Keratinocyte (primary cell): ENCODE data around the gene ALOXE3. TPM values are rescaled to one million over a fixed set of nuclear protein-coding genes. Genes with fewer than 3 reads are reported as not detected.

ENCODE experiments used
- DNase-seq: peaks from one replicate; pipeline ENCODE4 v3.0.0-alpha.2; 2011; ENCODE audit warnings: low read depth, missing footprints, low spot score
- FAIRE-seq: peaks from 2 replicates; lab custom pipeline; 2011; peaks lifted over from hg19 to GRCh38; lab: Jason Lieb, UNC
- H2AFZ ChIP-seq: 2 replicates; pipeline ENCODE4 v1.6.0; 2012; ENCODE audit warnings: low read length, control low read depth, inconsistent platforms; ENCODE audit not compliant: control insufficient read depth
- H3K27ac ChIP-seq: 2 replicates; pipeline ENCODE4 v1.5.1; 2011; ENCODE audit warnings: low read length; ENCODE audit not compliant: control insufficient read depth, insufficient read depth
- H3K27me3 ChIP-seq: 3 replicates; pipeline ENCODE4 v1.6.0; 2011; ENCODE audit warnings: low read length; ENCODE audit not compliant: control insufficient read depth, insufficient read depth; ENCODE audit errors: extremely low read depth
- H3K36me3 ChIP-seq, 2 experiments: 2 replicates in 1 of 2; 3 replicates in 1 of 2; pipeline ENCODE4 v1.5.1; 2011; ENCODE audit warnings: low read length in 2 of 2, mild to moderate bottlenecking in 1 of 2; ENCODE audit not compliant: control insufficient read depth in 2 of 2, insufficient read depth in 2 of 2; ENCODE audit errors: extremely low read depth in 1 of 2
- H3K4me1 ChIP-seq: 3 replicates; pipeline ENCODE4 v1.5.1; 2011; ENCODE audit warnings: low read length; ENCODE audit not compliant: control insufficient read depth, insufficient read depth; ENCODE audit errors: extremely low read depth
- H3K4me2 ChIP-seq: 3 replicates; pipeline ENCODE4 v1.6.0; 2011; ENCODE audit warnings: low read depth, low read length; ENCODE audit not compliant: control insufficient read depth, insufficient read depth; ENCODE audit errors: extremely low read depth
- H3K4me3 ChIP-seq, 3 experiments: fragments of 200-600 bp in 1 of 3; sonication (generic) in 1 of 3; 2 replicates in 2 of 3; 3 replicates in 1 of 3; pipeline ENCODE4 v1.5.1; 2011 to 2016; ENCODE audit warnings: low read length in 3 of 3, mild to moderate bottlenecking in 3 of 3, control low read depth in 2 of 3, inconsistent platforms in 1 of 3, low read depth in 1 of 3, mixed read lengths in 1 of 3, mixed run types in 1 of 3, moderate library complexity in 1 of 3; ENCODE audit not compliant: control insufficient read depth in 2 of 3, insufficient read depth in 2 of 3; ENCODE audit errors: extremely low read depth in 1 of 3
- H3K79me2 ChIP-seq: 2 replicates; pipeline ENCODE4 v1.6.0; 2012; ENCODE audit warnings: low read length; ENCODE audit not compliant: control insufficient read depth, insufficient read depth
- H3K9ac ChIP-seq: 3 replicates; pipeline ENCODE4 v1.6.0; 2011; ENCODE audit warnings: low read length; ENCODE audit not compliant: control insufficient read depth, insufficient read depth; ENCODE audit errors: extremely low read depth
- H3K9me1 ChIP-seq: 3 replicates; pipeline ENCODE4 v1.6.0; 2011; ENCODE audit warnings: low read length; ENCODE audit not compliant: control insufficient read depth, insufficient read depth; ENCODE audit errors: extremely low read depth
- H3K9me3 ChIP-seq: 2 replicates; pipeline ENCODE4 v1.5.1; 2012; ENCODE audit warnings: low read depth, low read length; ENCODE audit not compliant: control insufficient read depth
- H4K20me1 ChIP-seq: 3 replicates; pipeline ENCODE4 v1.6.0; 2011; ENCODE audit warnings: low read length; ENCODE audit not compliant: control insufficient read depth, insufficient read depth; ENCODE audit errors: extremely low read depth
- CTCF ChIP-seq, 3 experiments: IDR thresholded peaks in 1 of 3; conservative IDR thresholded peaks in 1 of 3; optimal IDR thresholded peaks in 1 of 3; 2 replicates in 2 of 3; 3 replicates in 1 of 3; pipeline versions ENCODE3 to v1.5.1; 2011; ENCODE audit warnings: low read length in 3 of 3, mild to moderate bottlenecking in 3 of 3, moderate library complexity in 2 of 3, control low read depth in 1 of 3, inconsistent platforms in 1 of 3; ENCODE audit not compliant: insufficient read depth in 2 of 3; ENCODE audit errors: extremely low read depth in 1 of 3
- EZH2 ChIP-seq: IDR thresholded peaks from one replicate; pipeline ENCODE4 v1.6.1; 2012; ENCODE audit warnings: inconsistent platforms, mild to moderate bottlenecking, low read length, moderate library complexity
- dilution Hi-C: fragments of 300-500 bp; cut with MboI; formaldehyde crosslinking; loops from one replicate; pipeline ENCODE4 v1.7.0; 2020; ENCODE audit warnings: low sequenced_read_pairs; ENCODE audit not compliant: extremely low pct_ligation_motif_present
- polyA plus RNA-seq, 5 experiments: library from polyadenylated mRNA; depleted of rRNA in 3 of 5; stranded (reverse) in 3 of 5; stranded (forward) in 1 of 5; unstranded in 1 of 5; fragments of >200 nt; gene quantifications; 1 replicate in 1 of 5; 2 replicates in 3 of 5; 3 replicates in 1 of 5; pipeline versions ENCODE4 v1.2.1 to v1.2.3, GENCODE V29; 2011 to 2012; ENCODE audit warnings: missing spikeins in 2 of 5, low read depth in 1 of 5, low replicate concordance in 1 of 5

The ALOXE3 gene
- polyA plus RNA-seq, 1 donor (not counting 4 experiments of a cell fraction or from before 2014, with no cell fraction given): 2.7 TPM

- Histone ChIP-seq H3K27ac (no peak overlapping the region), H4K20me1 (no peaks in the 10 kb centered on the region), H3K36me3 (no peaks in the 10 kb centered on the region), H3K9me3 (no peaks in the 10 kb centered on the region), H3K4me1 (peaks cover 13% of the 10 kb centered on the region), H3K4me2 (no peak overlapping the region), H3K27me3 (peaks cover 5% of the 10 kb centered on the region), H2AFZ (no peak overlapping the region), H3K4me3 (no peak overlapping the region), H3K9me1 (no peaks in the 10 kb centered on the region), H3K79me2 (no peaks in the 10 kb centered on the region), H3K9ac (no peak overlapping the region)
- no peak for FAIRE-seq
- no peak for DNase-seq
- dilution Hi-C loops: no loop called here
- no peak for TF ChIP-seq CTCF (optimal IDR thresholded peaks at IDR 0.05 in 1 of 3, IDR thresholded peaks at IDR 0.05 in 1 of 3, conservative IDR thresholded peaks at IDR 0.05 in 1 of 3; ENCODE audit: extremely low read depth in 1 of 3, insufficient read depth in 2 of 3, low read length in 3 of 3)
- no peak for TF ChIP-seq EZH2
Measured at GRCh38 chr17:8084250-8084649, 34.1 kb downstream of the ALOXE3 start.

- no peak for FAIRE-seq
- no peak for TF ChIP-seq EZH2
- TF ChIP-seq CTCF (optimal IDR thresholded peaks at IDR 0.05 in 1 of 3, IDR thresholded peaks at IDR 0.05 in 1 of 3, conservative IDR thresholded peaks at IDR 0.05 in 1 of 3; ENCODE audit: extremely low read depth in 1 of 3, insufficient read depth in 2 of 3, low read length in 3 of 3): no peak
- Histone ChIP-seq H3K36me3 (no peaks in the 10 kb centered on the region), H3K4me2 (no peak overlapping the region), H3K79me2 (no peaks in the 10 kb centered on the region), H3K27me3 (no peaks in the 10 kb centered on the region), H3K9ac (no peak overlapping the region), H3K9me3 (no peaks in the 10 kb centered on the region), H2AFZ (no peak overlapping the region), H3K4me1 (peaks cover 13% of the 10 kb centered on the region), H4K20me1 (no peaks in the 10 kb centered on the region), H3K27ac (no peak overlapping the region), H3K4me3 (no peak overlapping the region), H3K9me1 (no peaks in the 10 kb centered on the region)
- no peak for DNase-seq
- dilution Hi-C loops: no loop called here
Measured at GRCh38 chr17:8082292-8082691, 36.0 kb downstream of the ALOXE3 start.
